ENCODE data around the gene GSN. TPM values are rescaled to one million over a fixed set of nuclear protein-coding genes. Genes with fewer than 3 reads are reported as not detected.

The GSN gene
- total RNA-seq, 2 donors from 2014 or later = 57.0 to 77.2 TPM

DNA sequence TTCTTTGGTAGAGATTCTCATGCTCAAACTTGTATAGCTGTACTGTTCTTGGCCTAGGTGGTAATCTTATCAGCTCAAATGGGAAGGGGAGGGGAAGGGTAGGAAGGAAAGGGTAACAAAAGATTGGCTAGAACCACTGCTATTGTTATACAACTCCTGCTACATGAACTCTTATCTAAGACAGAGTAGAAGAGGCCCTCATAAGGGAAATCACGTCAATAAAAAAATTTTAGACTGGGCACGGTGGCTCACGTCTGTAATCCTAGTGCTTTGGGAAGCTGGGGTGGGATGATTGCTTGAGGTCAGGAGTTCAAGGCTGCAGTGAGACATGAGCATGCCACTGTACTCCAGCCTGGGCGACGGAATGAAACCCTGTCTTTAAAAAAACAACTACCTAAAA, 86.2 kb downstream of the GSN start:
- H3K4me3 Mint-ChIP-seq = no peak overlapping the region
- Histone ChIP-seq H3K27me3 (ENCODE audit: control insufficient read depth, insufficient read depth, low read length, poor library complexity, severe bottlenecking) (no peaks in the 10 kb centered on the region), H3K4me3 (ENCODE audit: low read length) (no peak overlapping the region), H3K9me3 (ENCODE audit: control insufficient read depth, low read length) (no peaks in the 10 kb centered on the region), H3K36me3 (ENCODE audit: control insufficient read depth, insufficient read depth, low read length) (no peaks in the 10 kb centered on the region), H3K9ac (ENCODE audit: extremely low read depth, low read length, poor library complexity, severe bottlenecking) (no peak overlapping the region), H3K27ac (ENCODE audit: low read depth, low read length) (no peak overlapping the region), H3K4me1 (ENCODE audit: control insufficient read depth, insufficient read depth, low read length) (peaks cover 10% of the 10 kb centered on the region)
- no peaks in the 10 kb centered on the region for H3K27me3 Mint-ChIP-seq (ENCODE audit: insufficient read depth)
- peaks cover 24% of the 10 kb centered on the region for H3K4me1 Mint-ChIP-seq
- TF ChIP-seq, protein P1, sequence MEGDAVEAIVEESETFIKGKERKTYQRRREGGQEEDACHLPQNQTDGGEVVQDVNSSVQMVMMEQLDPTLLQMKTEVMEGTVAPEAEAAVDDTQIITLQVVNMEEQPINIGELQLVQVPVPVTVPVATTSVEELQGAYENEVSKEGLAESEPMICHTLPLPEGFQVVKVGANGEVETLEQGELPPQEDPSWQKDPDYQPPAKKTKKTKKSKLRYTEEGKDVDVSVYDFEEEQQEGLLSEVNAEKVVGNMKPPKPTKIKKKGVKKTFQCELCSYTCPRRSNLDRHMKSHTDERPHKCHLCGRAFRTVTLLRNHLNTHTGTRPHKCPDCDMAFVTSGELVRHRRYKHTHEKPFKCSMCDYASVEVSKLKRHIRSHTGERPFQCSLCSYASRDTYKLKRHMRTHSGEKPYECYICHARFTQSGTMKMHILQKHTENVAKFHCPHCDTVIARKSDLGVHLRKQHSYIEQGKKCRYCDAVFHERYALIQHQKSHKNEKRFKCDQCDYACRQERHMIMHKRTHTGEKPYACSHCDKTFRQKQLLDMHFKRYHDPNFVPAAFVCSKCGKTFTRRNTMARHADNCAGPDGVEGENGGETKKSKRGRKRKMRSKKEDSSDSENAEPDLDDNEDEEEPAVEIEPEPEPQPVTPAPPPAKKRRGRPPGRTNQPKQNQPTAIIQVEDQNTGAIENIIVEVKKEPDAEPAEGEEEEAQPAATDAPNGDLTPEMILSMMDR (conservative IDR thresholded peaks at IDR 0.05) = no peak
- no peak for DNase-seq
- H3K27ac Mint-ChIP-seq = no peak overlapping the region
- no peaks in the 10 kb centered on the region for H3K9me3 Mint-ChIP-seq
- peaks cover 7% of the 10 kb centered on the region for H3K36me3 Mint-ChIP-seq (ENCODE audit: low read depth)
- WGBS, 2 experiments (ENCODE audit: insufficient coverage in 1 of 2, insufficient read length in 1 of 2) = 95 to 100% methylated on average over 3 to 5 of the region's 5 CpGs

DNA sequence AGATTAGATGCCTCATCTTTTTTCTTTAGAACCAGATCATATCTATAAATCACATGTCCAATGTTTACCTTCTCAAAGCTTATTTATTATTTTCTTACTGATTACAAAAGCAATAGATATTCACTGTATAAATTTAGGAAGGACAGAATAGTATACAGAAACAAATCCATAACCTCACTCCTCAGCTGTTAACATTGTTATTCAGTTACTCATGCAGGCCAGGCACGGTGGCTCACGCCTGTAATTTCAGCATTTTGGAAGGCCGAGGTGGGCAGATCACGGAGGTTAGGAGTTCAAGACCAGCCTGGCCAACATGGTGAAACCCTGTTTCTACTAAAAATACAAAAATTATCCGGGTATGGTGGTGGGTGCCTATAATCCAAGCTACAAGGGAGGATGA, 86.8 kb downstream of the GSN start:
- H3K36me3 Mint-ChIP-seq (ENCODE audit: low read depth) = peaks cover 7% of the 10 kb centered on the region
- H3K9me3 Mint-ChIP-seq = no peaks in the 10 kb centered on the region
- Histone ChIP-seq H3K36me3 (ENCODE audit: control insufficient read depth, insufficient read depth, low read length) (no peaks in the 10 kb centered on the region), H3K27me3 (ENCODE audit: control insufficient read depth, insufficient read depth, low read length, poor library complexity, severe bottlenecking) (no peaks in the 10 kb centered on the region), H3K27ac (ENCODE audit: low read depth, low read length) (no peak overlapping the region), H3K9ac (ENCODE audit: extremely low read depth, low read length, poor library complexity, severe bottlenecking) (no peak overlapping the region), H3K4me3 (ENCODE audit: low read length) (no peak overlapping the region), H3K4me1 (ENCODE audit: control insufficient read depth, insufficient read depth, low read length) (peaks cover 10% of the 10 kb centered on the region), H3K9me3 (ENCODE audit: control insufficient read depth, low read length) (no peaks in the 10 kb centered on the region)
- 81 to 96% methylated on average over 4 to 5 of the region's 5 CpGs for WGBS, 2 experiments (ENCODE audit: insufficient coverage in 1 of 2, insufficient read length in 1 of 2)
- H3K27me3 Mint-ChIP-seq (ENCODE audit: insufficient read depth) = no peaks in the 10 kb centered on the region
- H3K4me1 Mint-ChIP-seq = peaks cover 24% of the 10 kb centered on the region
- H3K27ac Mint-ChIP-seq = no peak overlapping the region
- H3K4me3 Mint-ChIP-seq = no peak overlapping the region
- TF ChIP-seq, protein P1 (conservative IDR thresholded peaks at IDR 0.05) = no peak
- no peak for DNase-seq

DNA sequence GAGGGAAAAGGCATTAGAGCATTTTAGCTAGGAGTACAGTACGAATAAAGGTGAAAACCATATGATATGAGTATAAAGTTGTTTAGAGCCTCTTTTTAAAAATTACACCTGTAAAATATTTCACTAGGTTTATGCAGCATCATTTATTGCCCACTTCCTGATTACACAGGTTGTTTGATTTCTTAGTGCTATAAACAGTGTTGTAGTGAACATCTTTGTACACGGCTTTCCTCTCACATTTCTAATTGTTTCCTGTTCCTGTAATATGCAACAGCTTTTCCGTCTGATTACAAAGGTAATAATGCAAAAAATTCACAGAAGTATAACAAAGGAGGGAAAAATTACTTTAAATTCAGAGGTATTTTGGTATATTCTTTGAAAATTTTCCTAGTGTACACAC, 89.0 kb downstream of the GSN start:
- Mint-ChIP-seq H3K4me3 (no peak overlapping the region), H3K4me1 (peaks cover 12% of the 10 kb centered on the region), H3K27ac (no peak overlapping the region), H3K36me3 (ENCODE audit: low read depth) (peaks cover 7% of the 10 kb centered on the region), H3K9me3 (no peaks in the 10 kb centered on the region), H3K27me3 (ENCODE audit: insufficient read depth) (no peaks in the 10 kb centered on the region)
- WGBS, 2 experiments (ENCODE audit: insufficient coverage in 1 of 2, insufficient read length in 1 of 2) = 95% methylated on average over 3 of the region's 3 CpGs; no CpG with 5 or more reads in 1 of the 2 experiments
- Histone ChIP-seq H3K27me3 (ENCODE audit: control insufficient read depth, insufficient read depth, low read length, poor library complexity, severe bottlenecking) (no peaks in the 10 kb centered on the region), H3K9ac (ENCODE audit: extremely low read depth, low read length, poor library complexity, severe bottlenecking) (no peak overlapping the region), H3K4me3 (ENCODE audit: low read length) (no peak overlapping the region), H3K9me3 (ENCODE audit: control insufficient read depth, low read length) (no peaks in the 10 kb centered on the region), H3K27ac (ENCODE audit: low read depth, low read length) (no peak overlapping the region), H3K36me3 (ENCODE audit: control insufficient read depth, insufficient read depth, low read length) (no peaks in the 10 kb centered on the region), H3K4me1 (ENCODE audit: control insufficient read depth, insufficient read depth, low read length) (no peaks in the 10 kb centered on the region)
- TF ChIP-seq, protein P1 (conservative IDR thresholded peaks at IDR 0.05) = no peak
- no peak for DNase-seq

Data from endodermal cell (in vitro differentiated cells).